ENCODE results near the gene LYRM4.

Gene LYRM4

GRCh38 chr6:5286780-5287179 lies 26.0 kb upstream of the LYRM4 start:
- WGBS, result 97% methylated on average over 7 of the region's 7 CpGs
- no peaks in the 10 kb centered on the region for H3K36me3 ChIP-seq (ENCODE audit: control insufficient read depth in 1 of 2, insufficient read depth in 2 of 2, low read depth in 1 of 2, low read length in 2 of 2)
- H3K9ac ChIP-seq (ENCODE audit: low read length), result no peak overlapping the region
- H3K9me3 ChIP-seq (ENCODE audit: control insufficient read depth, low read length), result no peaks in the 10 kb centered on the region
- no peak overlapping the region for H2BK120ac ChIP-seq (ENCODE audit: low read depth, low read length)
- H2BK12ac ChIP-seq (ENCODE audit: low read length in 2 of 2), result peak overlapping the region in 1 of 2 experiments; percentile 22
- no peak overlapping the region for H3K23ac ChIP-seq (ENCODE audit: low read length in 2 of 2)
- H2AFZ ChIP-seq (ENCODE audit: low read depth, low read length), result no peak overlapping the region
- H3K4me1 ChIP-seq (ENCODE audit: control insufficient read depth, insufficient read depth, low read depth, low read length), result peaks cover 8% of the 10 kb centered on the region
- no peak for DNase-seq
- H3K4ac ChIP-seq (ENCODE audit: low read depth in 1 of 2, low read length in 2 of 2), result no peak overlapping the region
- no peak overlapping the region for H2BK15ac ChIP-seq (ENCODE audit: low read depth, poor library complexity, severe bottlenecking)
- H2AK5ac ChIP-seq (ENCODE audit: low read length, severe bottlenecking), result no peak overlapping the region
- no peak overlapping the region for H2BK5ac ChIP-seq (ENCODE audit: low read depth, low read length, poor library complexity, severe bottlenecking)
- H3K27ac ChIP-seq (ENCODE audit: low read length, poor library complexity, severe bottlenecking), result no peak overlapping the region
- no peak overlapping the region for H4K8ac ChIP-seq (ENCODE audit: low read length)
- H3K18ac ChIP-seq (ENCODE audit: low read depth in 1 of 2, low read length in 2 of 2), result peak overlapping the region in 1 of 2 experiments; percentile 72
- H3K4me3 ChIP-seq (ENCODE audit: insufficient read depth in 1 of 2, low read depth in 1 of 2, low read length in 2 of 2), result no peak overlapping the region
- no peaks in the 10 kb centered on the region for H3K27me3 ChIP-seq (ENCODE audit: control insufficient read depth in 1 of 2, insufficient read depth in 1 of 2, low read length in 2 of 2)
- peaks cover 37% of the 10 kb centered on the region for H3K79me1 ChIP-seq (replicated peaks; ENCODE audit: low read length, poor library complexity, severe bottlenecking)
- H3K4me2 ChIP-seq (ENCODE audit: low read length, poor library complexity, severe bottlenecking), result no peak overlapping the region
- peak overlapping the region; percentile 43 for H4K91ac ChIP-seq (ENCODE audit: low read length)
- no peak overlapping the region for H3K14ac ChIP-seq (ENCODE audit: low read length in 2 of 2)

GRCh38 chr6:5285526-5285925 lies 24.8 kb upstream of the LYRM4 start:
- no peak overlapping the region for H2AFZ ChIP-seq (ENCODE audit: low read depth, low read length)
- H3K4me2 ChIP-seq (ENCODE audit: low read length, poor library complexity, severe bottlenecking), result no peak overlapping the region
- DNase-seq, result no peak
- no peak overlapping the region for H3K9ac ChIP-seq (ENCODE audit: low read length)
- WGBS, result 91% methylated on average over 2 of the region's 5 CpGs
- no peaks in the 10 kb centered on the region for H3K36me3 ChIP-seq (ENCODE audit: control insufficient read depth in 1 of 2, insufficient read depth in 2 of 2, low read depth in 1 of 2, low read length in 2 of 2)
- H3K27ac ChIP-seq (ENCODE audit: low read length, poor library complexity, severe bottlenecking), result no peak overlapping the region
- no peak overlapping the region for H2BK120ac ChIP-seq (ENCODE audit: low read depth, low read length)
- H3K4me1 ChIP-seq (ENCODE audit: control insufficient read depth, insufficient read depth, low read depth, low read length), result peaks cover 8% of the 10 kb centered on the region
- H2BK5ac ChIP-seq (ENCODE audit: low read depth, low read length, poor library complexity, severe bottlenecking), result no peak overlapping the region
- no peak overlapping the region for H3K4me3 ChIP-seq (ENCODE audit: insufficient read depth in 1 of 2, low read depth in 1 of 2, low read length in 2 of 2)
- H3K14ac ChIP-seq (ENCODE audit: low read length in 2 of 2), result no peak overlapping the region
- no peaks in the 10 kb centered on the region for H3K27me3 ChIP-seq (ENCODE audit: control insufficient read depth in 1 of 2, insufficient read depth in 1 of 2, low read length in 2 of 2)
- H2BK15ac ChIP-seq (ENCODE audit: low read depth, poor library complexity, severe bottlenecking), result no peak overlapping the region
- no peak overlapping the region for H3K18ac ChIP-seq (ENCODE audit: low read depth in 1 of 2, low read length in 2 of 2)
- H3K23ac ChIP-seq (ENCODE audit: low read length in 2 of 2), result no peak overlapping the region
- H3K4ac ChIP-seq (ENCODE audit: low read depth in 1 of 2, low read length in 2 of 2), result no peak overlapping the region
- H2AK5ac ChIP-seq (ENCODE audit: low read length, severe bottlenecking), result no peak overlapping the region
- no peak overlapping the region for H4K8ac ChIP-seq (ENCODE audit: low read length)
- H3K9me3 ChIP-seq (ENCODE audit: control insufficient read depth, low read length), result no peaks in the 10 kb centered on the region
- no peak overlapping the region for H2BK12ac ChIP-seq (ENCODE audit: low read length in 2 of 2)
- H4K91ac ChIP-seq (ENCODE audit: low read length), result no peak overlapping the region
- H3K79me1 ChIP-seq (replicated peaks; ENCODE audit: low read length, poor library complexity, severe bottlenecking), result peaks cover 32% of the 10 kb centered on the region

GRCh38 chr6:5285081-5285480 lies 24.3 kb upstream of the LYRM4 start:
- H2AFZ ChIP-seq (ENCODE audit: low read depth, low read length), result no peak overlapping the region
- H2BK15ac ChIP-seq (ENCODE audit: low read depth, poor library complexity, severe bottlenecking), result no peak overlapping the region
- no peak overlapping the region for H4K91ac ChIP-seq (ENCODE audit: low read length)
- no peaks in the 10 kb centered on the region for H3K27me3 ChIP-seq (ENCODE audit: control insufficient read depth in 1 of 2, insufficient read depth in 1 of 2, low read length in 2 of 2)
- H3K79me1 ChIP-seq (replicated peaks; ENCODE audit: low read length, poor library complexity, severe bottlenecking), result peaks cover 30% of the 10 kb centered on the region
- no peak overlapping the region for H2BK5ac ChIP-seq (ENCODE audit: low read depth, low read length, poor library complexity, severe bottlenecking)
- WGBS, result 85% methylated on average over 6 of the region's 6 CpGs
- H2AK5ac ChIP-seq (ENCODE audit: low read length, severe bottlenecking), result no peak overlapping the region
- no peaks in the 10 kb centered on the region for H3K36me3 ChIP-seq (ENCODE audit: control insufficient read depth in 1 of 2, insufficient read depth in 2 of 2, low read depth in 1 of 2, low read length in 2 of 2)
- no peak overlapping the region for H3K4ac ChIP-seq (ENCODE audit: low read depth in 1 of 2, low read length in 2 of 2)
- H4K8ac ChIP-seq (ENCODE audit: low read length), result no peak overlapping the region
- no peak overlapping the region for H3K23ac ChIP-seq (ENCODE audit: low read length in 2 of 2)
- H2BK120ac ChIP-seq (ENCODE audit: low read depth, low read length), result no peak overlapping the region
- no peak overlapping the region for H3K14ac ChIP-seq (ENCODE audit: low read length in 2 of 2)
- no peaks in the 10 kb centered on the region for H3K9me3 ChIP-seq (ENCODE audit: control insufficient read depth, low read length)
- peaks cover 8% of the 10 kb centered on the region for H3K4me1 ChIP-seq (ENCODE audit: control insufficient read depth, insufficient read depth, low read depth, low read length)
- H3K27ac ChIP-seq (ENCODE audit: low read length, poor library complexity, severe bottlenecking), result no peak overlapping the region
- peak overlapping the region in 1 of 2 experiments; percentile 14 for H2BK12ac ChIP-seq (ENCODE audit: low read length in 2 of 2)
- DNase-seq, result no peak
- H3K9ac ChIP-seq (ENCODE audit: low read length), result no peak overlapping the region
- H3K4me2 ChIP-seq (ENCODE audit: low read length, poor library complexity, severe bottlenecking), result no peak overlapping the region
- H3K18ac ChIP-seq (ENCODE audit: low read depth in 1 of 2, low read length in 2 of 2), result no peak overlapping the region
- no peak overlapping the region for H3K4me3 ChIP-seq (ENCODE audit: insufficient read depth in 1 of 2, low read depth in 1 of 2, low read length in 2 of 2)

- H3K9me3 ChIP-seq (ENCODE audit: control insufficient read depth, low read length), result no peaks in the 10 kb centered on the region
- no peak for DNase-seq
- H2BK5ac ChIP-seq (ENCODE audit: low read depth, low read length, poor library complexity, severe bottlenecking), result no peak overlapping the region
- H3K4me2 ChIP-seq (ENCODE audit: low read length, poor library complexity, severe bottlenecking), result no peak overlapping the region
- no peak overlapping the region for H4K8ac ChIP-seq (ENCODE audit: low read length)
- WGBS, result 85% methylated on average over 9 of the region's 9 CpGs
- H2BK120ac ChIP-seq (ENCODE audit: low read depth, low read length), result no peak overlapping the region
- H3K23ac ChIP-seq (ENCODE audit: low read length in 2 of 2), result no peak overlapping the region
- no peak overlapping the region for H3K18ac ChIP-seq (ENCODE audit: low read depth in 1 of 2, low read length in 2 of 2)
- H3K27me3 ChIP-seq (ENCODE audit: control insufficient read depth in 1 of 2, insufficient read depth in 1 of 2, low read length in 2 of 2), result no peaks in the 10 kb centered on the region
- H3K36me3 ChIP-seq (ENCODE audit: control insufficient read depth in 1 of 2, insufficient read depth in 2 of 2, low read depth in 1 of 2, low read length in 2 of 2), result no peaks in the 10 kb centered on the region
- no peak overlapping the region for H2AFZ ChIP-seq (ENCODE audit: low read depth, low read length)
- no peak overlapping the region for H2BK12ac ChIP-seq (ENCODE audit: low read length in 2 of 2)
- no peak overlapping the region for H3K14ac ChIP-seq (ENCODE audit: low read length in 2 of 2)
- H3K9ac ChIP-seq (ENCODE audit: low read length), result no peak overlapping the region
- H3K79me1 ChIP-seq (replicated peaks; ENCODE audit: low read length, poor library complexity, severe bottlenecking), result peaks cover 23% of the 10 kb centered on the region
- no peak overlapping the region for H4K91ac ChIP-seq (ENCODE audit: low read length)
- H2BK15ac ChIP-seq (ENCODE audit: low read depth, poor library complexity, severe bottlenecking), result no peak overlapping the region
- H3K4me3 ChIP-seq (ENCODE audit: insufficient read depth in 1 of 2, low read depth in 1 of 2, low read length in 2 of 2), result no peak overlapping the region
- peaks cover 3% of the 10 kb centered on the region for H3K4me1 ChIP-seq (ENCODE audit: control insufficient read depth, insufficient read depth, low read depth, low read length)
- H3K4ac ChIP-seq (ENCODE audit: low read depth in 1 of 2, low read length in 2 of 2), result no peak overlapping the region
- no peak overlapping the region for H2AK5ac ChIP-seq (ENCODE audit: low read length, severe bottlenecking)
- H3K27ac ChIP-seq (ENCODE audit: low read length, poor library complexity, severe bottlenecking), result no peak overlapping the region
These were observed 21.5 kb upstream of the LYRM4 start for GRCh38 chr6:5282191-5282623.

Data from mesenchymal stem cell (in vitro differentiated cells and primary cell).